Placental pericyte (primary cell): ENCODE data around the gene SPATA2L. TPM values are rescaled to one million over a fixed set of nuclear protein-coding genes. Genes with fewer than 3 reads are reported as not detected.

Experiments
- total RNA-seq: library from RNA; depleted of rRNA; stranded (reverse); fragments of >200 nt; gene quantifications from 2 replicates; pipeline ENCODE4 v1.2.3, GENCODE V29; 2012

Gene SPATA2L, protein sequence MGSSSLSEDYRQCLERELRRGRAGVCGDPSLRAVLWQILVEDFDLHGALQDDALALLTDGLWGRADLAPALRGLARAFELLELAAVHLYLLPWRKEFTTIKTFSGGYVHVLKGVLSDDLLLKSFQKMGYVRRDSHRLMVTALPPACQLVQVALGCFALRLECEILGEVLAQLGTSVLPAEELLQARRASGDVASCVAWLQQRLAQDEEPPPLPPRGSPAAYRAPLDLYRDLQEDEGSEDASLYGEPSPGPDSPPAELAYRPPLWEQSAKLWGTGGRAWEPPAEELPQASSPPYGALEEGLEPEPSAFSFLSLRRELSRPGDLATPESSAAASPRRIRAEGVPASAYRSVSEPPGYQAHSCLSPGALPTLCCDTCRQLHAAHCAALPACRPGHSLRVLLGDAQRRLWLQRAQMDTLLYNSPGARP
- 19.8 and 20.4 TPM in 2 replicates for total RNA-seq

DNA sequence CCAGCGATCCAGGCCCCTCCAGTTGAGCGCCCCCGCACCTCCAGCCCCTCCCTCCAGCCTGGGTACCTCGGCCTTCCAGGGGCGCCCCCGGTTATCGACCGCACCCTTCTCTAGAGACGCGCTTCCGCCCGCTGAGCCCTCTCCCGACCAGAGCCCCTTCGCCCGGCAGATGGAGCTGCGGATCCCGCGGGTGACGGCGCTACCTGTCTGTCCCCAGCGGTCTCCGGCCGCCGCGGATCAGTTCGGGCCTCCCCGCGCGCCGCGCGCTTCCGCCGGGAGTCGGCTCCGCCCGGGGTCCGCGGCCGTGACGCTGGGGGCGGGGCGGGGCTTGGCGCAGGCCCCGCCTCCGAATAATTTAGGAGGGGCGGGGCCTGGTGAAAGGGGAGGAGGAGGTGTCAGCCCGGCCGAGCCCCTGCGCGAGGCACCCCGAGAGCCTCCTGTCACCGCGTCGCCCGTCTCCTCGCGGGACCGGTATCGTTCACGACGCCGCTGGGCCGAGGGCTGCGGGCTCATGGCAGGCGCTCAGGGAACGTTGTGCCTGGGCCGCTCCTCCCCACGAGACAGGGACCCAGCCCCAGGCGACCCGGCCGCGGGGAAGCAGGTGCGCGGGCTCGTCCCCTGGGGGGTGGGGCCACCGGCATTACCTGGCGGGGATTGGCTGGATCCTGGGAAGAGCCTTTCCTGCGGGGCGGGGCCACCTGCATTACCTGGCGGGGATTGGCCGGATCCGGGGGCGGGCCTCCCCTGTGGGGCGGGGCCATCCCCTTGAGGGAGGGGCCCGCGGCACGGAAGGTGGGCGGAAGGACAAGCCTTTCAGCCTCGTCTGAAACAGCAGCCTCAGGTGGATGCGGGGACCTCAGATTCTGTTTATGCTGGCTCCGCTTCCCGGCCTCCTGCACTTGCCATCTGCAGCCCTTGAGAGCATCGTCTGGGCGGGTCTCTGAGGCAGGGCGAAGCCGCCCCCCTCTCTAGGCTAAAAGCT lies at the start of gene SPATA2L:
TSS of gene SPATA2L (minus strand) at position 281 of the 982 bp plus-strand sequence. CDS start 473 bp downstream, outside the sequence.

DNA sequence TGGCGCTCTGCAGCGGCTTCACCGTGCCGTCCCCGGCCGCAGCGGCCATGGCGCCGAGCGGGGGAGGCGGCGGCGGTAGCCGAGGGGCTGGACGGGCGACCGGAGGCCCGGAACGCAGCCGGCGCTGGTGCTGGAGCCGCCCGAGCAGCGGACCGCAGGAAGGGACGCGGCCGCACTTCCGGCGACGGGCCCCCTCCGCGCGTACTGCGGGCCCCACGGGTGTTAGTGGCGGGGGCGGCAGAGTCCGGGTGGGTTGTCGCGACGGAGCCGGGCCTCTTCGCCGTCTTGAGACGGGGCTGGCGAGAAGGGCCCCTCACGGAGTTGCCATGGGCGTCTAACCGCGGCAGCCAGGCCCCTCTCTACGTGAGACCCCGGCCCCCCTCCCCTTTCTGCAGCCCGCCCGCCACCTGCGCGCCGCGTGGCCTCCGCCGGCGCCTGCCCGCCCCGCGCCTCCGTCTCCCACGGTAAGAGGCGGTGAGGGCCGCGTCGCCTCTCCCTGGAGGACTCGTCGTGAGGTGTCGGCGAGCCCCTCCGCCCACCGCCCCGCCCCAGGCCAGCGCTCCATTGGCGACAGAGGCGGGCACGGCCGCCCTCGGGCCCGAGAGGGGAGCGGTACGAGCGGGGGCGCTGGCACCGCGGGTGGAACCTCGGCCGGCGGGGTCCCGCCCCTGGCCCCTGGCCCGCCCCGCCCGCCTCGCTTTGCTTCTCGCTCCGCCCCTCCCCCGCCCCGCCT lies 19.5 kb upstream of the SPATA2L start, which contains the start of the genes VPS9D1 and ZNF276:
TSS of gene VPS9D1 (minus strand) at position 86 of the 733 bp plus-strand sequence. CDS start at position 49, 37 bp downstream.
TSS of gene ZNF276 (plus strand) at position 725 of the 733 bp plus-strand sequence. CDS start 104 bp downstream, outside the sequence.

DNA sequence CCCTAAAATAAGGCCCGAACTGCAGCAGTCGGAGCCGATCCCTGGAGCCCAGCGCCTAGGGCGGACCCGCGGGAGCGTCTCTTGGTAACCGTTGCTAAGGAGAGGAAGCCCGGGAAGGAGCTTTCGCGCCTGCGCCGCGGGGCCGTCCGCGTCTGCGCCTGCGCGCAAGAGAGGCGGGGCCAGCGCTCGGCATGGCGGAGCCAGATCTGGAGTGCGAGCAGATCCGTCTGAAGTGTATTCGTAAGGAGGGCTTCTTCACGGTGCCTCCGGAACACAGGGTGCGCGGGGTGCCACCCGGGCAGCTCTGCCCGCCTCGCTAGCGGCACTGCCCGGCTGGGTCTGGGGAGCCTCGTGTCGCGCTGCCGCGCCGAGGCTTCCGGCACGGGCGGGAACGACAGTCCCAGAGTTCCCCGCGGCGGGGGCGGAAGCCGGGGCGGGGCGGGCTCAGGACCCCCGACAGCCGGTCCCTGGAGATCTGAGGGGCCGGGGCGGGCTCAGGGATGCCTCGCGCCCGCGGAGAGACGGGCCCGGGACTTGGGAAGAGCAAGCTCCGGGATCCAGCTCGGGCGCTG lies 14.9 kb downstream of the SPATA2L start, which contains the start of gene CDK10:
TSS of gene CDK10 (plus strand) at position 170 of the 572 bp plus-strand sequence. CDS start at position 192, 22 bp downstream.

DNA sequence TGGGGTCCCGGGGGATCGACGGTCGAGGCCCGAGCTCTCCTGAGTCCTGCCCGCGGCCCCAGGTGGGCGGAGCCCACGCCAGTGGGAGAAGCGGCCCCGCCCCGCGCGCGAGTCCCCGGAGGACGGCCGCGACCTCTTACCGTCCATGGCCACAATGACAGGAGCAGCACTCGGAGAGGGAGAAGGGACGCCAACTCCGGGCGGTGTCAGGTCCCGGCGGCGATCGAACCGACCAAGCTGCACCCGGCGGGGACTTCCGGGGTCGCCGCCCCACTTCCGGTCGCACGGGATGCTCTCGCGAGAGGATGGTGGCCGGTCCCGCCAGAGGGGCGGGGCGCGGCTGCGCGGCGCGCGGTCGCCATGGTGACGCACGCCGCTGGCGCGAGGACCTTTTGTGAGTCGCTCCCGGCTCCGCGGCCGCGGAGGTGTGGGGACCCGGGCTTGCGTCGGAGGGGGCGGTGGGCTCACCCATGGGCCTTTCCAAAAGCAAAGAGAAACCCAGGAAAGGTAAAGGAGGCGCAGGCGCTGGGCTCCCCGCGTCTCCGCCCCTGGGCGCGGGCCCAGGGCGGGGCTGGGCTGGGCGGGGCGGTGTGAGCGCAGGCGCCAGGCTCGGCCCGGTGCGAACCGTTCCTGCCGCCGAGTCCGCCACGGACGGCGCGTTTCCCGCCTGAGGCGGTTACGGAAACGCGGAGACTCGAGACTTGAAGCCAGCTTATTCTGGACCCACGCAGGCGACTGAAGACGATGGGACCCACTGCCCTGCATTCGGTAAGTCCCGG lies 43.9 kb downstream of the SPATA2L start, which contains the start of the genes CHMP1A and SPATA33:
TSS of gene CHMP1A (minus strand) at position 267 of the 779 bp plus-strand sequence. CDS start at position 147, 120 bp downstream.
TSS of gene SPATA33 (plus strand) at position 395 of the 779 bp plus-strand sequence. CDS start at position 471, 76 bp downstream.

Other genes with a start within 250 kb of the SPATA2L start
- 101 and 130 TPM in 2 replicates for gene ANKRD11, start 211.1 kb downstream of the SPATA2L start, total RNA-seq
- gene SPG7, start 193.3 kb downstream of the SPATA2L start, total RNA-seq = 58.9 and 134 TPM in 2 replicates
- gene RPL13, start 141.0 kb downstream of the SPATA2L start, total RNA-seq = 1,853 and 3,370 TPM in 2 replicates
- gene CPNE7, start 125.9 kb downstream of the SPATA2L start, total RNA-seq = 25.6 and 44.9 TPM in 2 replicates
- 0.88 TPM in 1 of 2 replicates, not detected in the other for gene DPEP1, start 88.1 kb downstream of the SPATA2L start, total RNA-seq
- 125 and 137 TPM in 2 replicates for gene CHMP1A, start 44.0 kb downstream of the SPATA2L start, total RNA-seq
- gene SPATA33, start 43.9 kb downstream of the SPATA2L start, total RNA-seq = 2.4 and 5.6 TPM in 2 replicates
- gene CDK10, start 15.0 kb downstream of the SPATA2L start, total RNA-seq = 34.4 and 53.1 TPM in 2 replicates
- 12.7 and 16.4 TPM in 2 replicates for gene VPS9D1, start 19.2 kb upstream of the SPATA2L start, total RNA-seq
- 16.9 and 18.9 TPM in 2 replicates for gene ZNF276, start 19.8 kb upstream of the SPATA2L start, total RNA-seq
- gene FANCA, start 114.9 kb upstream of the SPATA2L start, total RNA-seq = 2.4 and 51.7 TPM in 2 replicates
- gene SPIRE2, start 126.8 kb upstream of the SPATA2L start, total RNA-seq = 3.0 and 7.0 TPM in 2 replicates
- 221 and 314 TPM in 2 replicates for gene TCF25, start 171.9 kb upstream of the SPATA2L start, total RNA-seq
- gene MC1R, start 217.2 kb upstream of the SPATA2L start, total RNA-seq = 3.9 and 5.6 TPM in 2 replicates
- gene TUBB3, start 221.6 kb upstream of the SPATA2L start, total RNA-seq = 114 and 360 TPM in 2 replicates
- gene DEF8, start 247.1 kb upstream of the SPATA2L start, total RNA-seq = 77.3 and 93.3 TPM in 2 replicates